Esophagus muscularis mucosa (tissue), 4 donors: ENCODE measurements around the gene RENBP. TPM values are rescaled to one million over a fixed set of nuclear protein-coding genes. Genes with fewer than 3 reads are reported as not detected.
"Not testable (repeated sequence)": the region's sequence is repeated elsewhere in the genome, so short reads cannot be mapped to it uniquely, and the experiment has no call there.

Source experiments
- DNase-seq: peaks from one replicate; pipeline ENCODE4 v3.0.0-alpha.2; 2017; ENCODE audit errors: extremely low spot score
- H3K27ac ChIP-seq, 4 donors: fragments of 200-600 bp; sonication (generic); replicated peaks in 1 of 4; 1 replicate in 3 of 4; 2 replicates in 1 of 4; pipeline ENCODE4 v1.5.1; 2016 to 2019; ENCODE audit warnings: mild to moderate bottlenecking in 1 of 4
- H3K27me3 ChIP-seq, 4 donors: fragments of 200-600 bp; sonication (generic); one replicate each; pipeline versions ENCODE4 v1.5.1 to v1.6.0; 2016 to 2019
- H3K36me3 ChIP-seq, 4 donors: fragments of 200-600 bp; sonication (generic); one replicate each; pipeline ENCODE4 v1.5.1; 2016 to 2019
- H3K4me1 ChIP-seq, 4 donors: fragments of 200-600 bp; sonication (generic); one replicate each; pipeline ENCODE4 v1.5.1; 2016 to 2019
- H3K4me3 ChIP-seq, 4 donors: fragments of 200-600 bp; sonication (generic); 1 replicate in 2 of 4; 2 replicates in 2 of 4; pipeline ENCODE4 v1.5.1; 2016 to 2019; ENCODE audit warnings: mild to moderate bottlenecking in 4 of 4, moderate library complexity in 1 of 4
- H3K9me3 ChIP-seq, 4 donors: fragments of 200-600 bp; sonication (generic); 1 replicate in 3 of 4; 2 replicates in 1 of 4; pipeline ENCODE4 v1.5.1; 2016 to 2019
- CTCF ChIP-seq, 3 experiments: fragments of 200-600 bp in 2 of 3; fragments of 450-650 bp in 1 of 3; sonication (generic) in 2 of 3; IDR thresholded peaks; one replicate each; pipeline ENCODE4 v1.5.1; 2017 to 2019; ENCODE audit warnings: antibody characterized with exemption in 3 of 3, mild to moderate bottlenecking in 2 of 3, moderate library complexity in 1 of 3
- EP300 ChIP-seq: sonication (generic); formaldehyde crosslinking; IDR thresholded peaks from one replicate; pipeline ENCODE4 v1.6.1; 2017; ENCODE audit warnings: antibody characterized with exemption
- POLR2A ChIP-seq: fragments of 450-650 bp; IDR thresholded peaks from one replicate; pipeline ENCODE4 v1.6.1; 2017; ENCODE audit warnings: antibody characterized with exemption, moderate library complexity, mild to moderate bottlenecking, low read depth
- POLR2AphosphoS5 ChIP-seq, 2 donors: sonication (generic); formaldehyde crosslinking; IDR thresholded peaks; one replicate each; pipeline ENCODE4 v1.6.1; 2017; ENCODE audit warnings: antibody characterized with exemption in 2 of 2
- WGBS: methylation state at CpG from one replicate; pipeline ENCODE4 v1.1.5; 2018; 5-methylcytosine and 5-hydroxymethylcytosine counted together
- intact Hi-C: fragments of 100-400 bp; cut with DNase I; formaldehyde crosslinking; loops from one replicate; pipeline ENCODE4 v1.15.1; 2023
- total RNA-seq, 4 donors: library from RNA; depleted of rRNA; stranded (reverse); fragments of >200 nt; gene quantifications; one replicate each; pipeline versions ENCODE4 v1.1.0 to v1.2.1, GENCODE V29; 2016

Gene RENBP
- total RNA-seq, 4 donors from 2014 or later: 8.0 to 12.6 (median 9.1) TPM

- Histone ChIP-seq H3K4me3 (no peak overlapping the region), H3K4me1 (peaks cover 4 to 10% (median 8%) of the 10 kb centered on the region in 4 donors), H3K36me3 (peaks cover 0 to 3% (median 2%) of the 10 kb centered on the region in 4 donors), H3K27ac (peak overlapping the region in 2 of 4 donors; percentile 22 to 27), H3K9me3 (no peaks in the 10 kb centered on the region), H3K27me3 (no peaks in the 10 kb centered on the region)
- 88% methylated on average over 23 of the region's 52 CpGs for WGBS
- no peak for TF ChIP-seq POLR2A
- no peak for TF ChIP-seq POLR2AphosphoS5 (IDR thresholded peaks at IDR 0.05)
- TF ChIP-seq EP300: no peak
- TF ChIP-seq CTCF (IDR thresholded peaks at IDR 0.05): no peak
- intact Hi-C loops: no loop called here
- no peak for DNase-seq
Measured at GRCh38 chrX:153981771-153982533, 37.5 kb upstream of the RENBP start.

GRCh38 chrX:153981231-153981630, 36.8 kb upstream of the RENBP start:
- DNase-seq: no peak
- Histone ChIP-seq H3K36me3 (peaks cover 0 to 3% (median 2%) of the 10 kb centered on the region in 4 donors), H3K4me1 (peaks cover 4 to 10% (median 8%) of the 10 kb centered on the region in 4 donors), H3K4me3 (no peak overlapping the region), H3K27me3 (no peaks in the 10 kb centered on the region), H3K9me3 (no peaks in the 10 kb centered on the region), H3K27ac (peak overlapping the region in 2 of 4 donors; percentile 22 to 27)
- TF ChIP-seq POLR2A (no peak), POLR2AphosphoS5 (IDR thresholded peaks at IDR 0.05) (no peak)
- 88% methylated on average over 7 of the region's 7 CpGs for WGBS
- intact Hi-C loops: no loop called here

GRCh38 chrX:153980394-153980793, 36.0 kb upstream of the RENBP start:
- H3K27ac ChIP-seq, H3K36me3 ChIP-seq, intact Hi-C loops, DNase-seq, H3K4me3 ChIP-seq, H3K9me3 ChIP-seq, H3K27me3 ChIP-seq, H3K4me1 ChIP-seq: not testable (repeated sequence)
- 88% methylated on average over 9 of the region's 10 CpGs for WGBS

- H3K9me3 ChIP-seq: no peaks in the 10 kb centered on the region
- H3K4me3 ChIP-seq: no peak overlapping the region
- peaks cover 14 to 22% (median 19%) of the 10 kb centered on the region in 4 donors for H3K4me1 ChIP-seq
- peak overlapping the region in 3 of 4 donors; percentile 95 to 99 (median 98) for H3K27ac ChIP-seq
- TF ChIP-seq EP300 (no peak), POLR2AphosphoS5 (IDR thresholded peaks at IDR 0.05) (no peak), CTCF (IDR thresholded peaks at IDR 0.05) (no peak), POLR2A (no peak)
- H3K27me3 ChIP-seq: no peaks in the 10 kb centered on the region
- 88% methylated on average over 3 of the region's 3 CpGs for WGBS
- no peaks in the 10 kb centered on the region for H3K36me3 ChIP-seq
- intact Hi-C loops: no loop called here
- no peak for DNase-seq
Measured at GRCh38 chrX:153974726-153975286, 30.4 kb upstream of the RENBP start.

- Histone ChIP-seq H3K27me3 (no peaks in the 10 kb centered on the region), H3K4me3 (peak overlapping the region in 2 of 4 donors; percentile 72 to 81), H3K9me3 (no peaks in the 10 kb centered on the region), H3K36me3 (no peaks in the 10 kb centered on the region), H3K4me1 (peaks cover 19 to 29% (median 26%) of the 10 kb centered on the region in 4 donors), H3K27ac (peak overlapping the region; percentile 95 to 99 (median 98))
- no peak for DNase-seq
- WGBS: 76% methylated on average over 6 of the region's 14 CpGs
- no peak for TF ChIP-seq POLR2AphosphoS5 (IDR thresholded peaks at IDR 0.05)
- no peak for TF ChIP-seq CTCF (IDR thresholded peaks at IDR 0.05)
- no peak for TF ChIP-seq POLR2A
- TF ChIP-seq EP300: no peak
- intact Hi-C loops: no loop called here
Measured at GRCh38 chrX:153974003-153974725, 29.7 kb upstream of the RENBP start.
